K562 (cell line): ENCODE results near the gene FBXO15. TPM values are rescaled to one million over a fixed set of nuclear protein-coding genes. Genes with fewer than 3 reads are reported as not detected.

Source experiments
- ATAC-seq: fragments of 200-7000 bp; cut with Tn5 transposase; 3 replicates; pipeline ENCODE4 v1.9.1; 2020; ENCODE audit warnings: moderate library complexity
- BruUV-seq: library from RNA; stranded (reverse); fragments of 400-500 nt; replicated peaks from 2 replicates; lab custom pipeline; 2021; lab: Mats Ljungman, UMichigan
- CTCF ChIA-PET: fragments of 300-600 bp; formaldehyde crosslinking; extraction: SDS; loops from one replicate; lab custom pipeline; 2021; ENCODE audit warnings: low intra/inter-chr PET ratio; lab: Yijun Ruan, JAX
- POLR2A ChIA-PET: fragments of 300-600, 350-650 bp; sonication (Branson Sonifier 250); formaldehyde crosslinking; extraction: SDS; loops from one replicate; lab custom pipeline; 2021; ENCODE audit warnings: antibody characterized with exemption, inconsistent platforms; lab: Yijun Ruan, JAX
- DNase-seq, 4 experiments: peaks; one replicate each; pipeline versions ENCODE4 v3.0.0 to v3.0.0-alpha.2; 2011 to 2018; ENCODE audit warnings: low spot score in 3 of 4, mixed read lengths in 3 of 4; ENCODE audit errors: extremely low read depth in 1 of 4
- FAIRE-seq: peaks from 2 replicates; lab custom pipeline; 2011; peaks lifted over from hg19 to GRCh38; lab: Jason Lieb, UNC
- H2AFZ ChIP-seq: 2 replicates; pipeline ENCODE4 v1.6.0; 2011; ENCODE audit warnings: low read depth, low read length, control low read depth, inconsistent platforms
- H3K27ac ChIP-seq: fragments of 200-600 bp; 3 replicates; pipeline ENCODE4 v1.8.0; 2011; ENCODE audit warnings: low read depth, mild to moderate bottlenecking, control low read depth, inconsistent platforms, low read length, moderate library complexity, mixed read lengths; ENCODE audit errors: extremely low read depth
- H3K27me3 ChIP-seq, 2 experiments: fragments of 300-600 bp in 1 of 2; 2 replicates in 1 of 2; 3 replicates in 1 of 2; pipeline versions ENCODE4 v1.6.0 to v1.8.0; 2011; ENCODE audit warnings: inconsistent platforms in 2 of 2, low read length in 2 of 2, mild to moderate bottlenecking in 1 of 2, mixed read lengths in 1 of 2, moderate library complexity in 1 of 2; ENCODE audit not compliant: control insufficient read depth in 2 of 2, insufficient read depth in 2 of 2
- H3K36me3 ChIP-seq: fragments of 300-600 bp; 3 replicates; pipeline ENCODE4 v1.8.0; 2011; ENCODE audit warnings: mild to moderate bottlenecking, low read length, inconsistent platforms; ENCODE audit not compliant: control insufficient read depth, insufficient read depth
- H3K4me1 ChIP-seq, 2 experiments: fragments of 200-600 bp in 1 of 2; replicated peaks in 1 of 2; 2 replicates in 1 of 2; 3 replicates in 1 of 2; pipeline versions ENCODE4 v1.5.1 to v1.8.0; 2011; ENCODE audit warnings: inconsistent platforms in 2 of 2, low read length in 2 of 2, mild to moderate bottlenecking in 1 of 2, mixed read lengths in 1 of 2, moderate library complexity in 1 of 2; ENCODE audit not compliant: control insufficient read depth in 2 of 2, insufficient read depth in 2 of 2
- H3K4me2 ChIP-seq: 2 replicates; pipeline ENCODE4 v1.6.1; 2011; ENCODE audit warnings: low read length, control low read depth, inconsistent platforms, mixed read lengths; ENCODE audit not compliant: insufficient read depth
- H3K4me3 ChIP-seq: fragments of 200-600 bp; sonication (generic), shearing (Covaris generic); 2 replicates; pipeline ENCODE4 v1.5.1; 2016; ENCODE audit warnings: control low read depth, inconsistent platforms
- H3K79me2 ChIP-seq: fragments of 200-600 bp; 3 replicates; pipeline ENCODE4 v1.8.0; 2011; ENCODE audit warnings: low read length, inconsistent platforms; ENCODE audit not compliant: control insufficient read depth, insufficient read depth
- H3K9ac ChIP-seq, 2 experiments: 2 replicates each; pipeline versions ENCODE4 v1.6.0 to v1.6.1; 2011; ENCODE audit warnings: low read depth in 2 of 2, low read length in 2 of 2, control low read depth in 1 of 2, inconsistent platforms in 1 of 2, mild to moderate bottlenecking in 1 of 2, mixed read lengths in 1 of 2; ENCODE audit not compliant: insufficient read depth in 1 of 2
- H3K9me1 ChIP-seq: one replicate; pipeline ENCODE4 v1.6.0; 2011; ENCODE audit warnings: inconsistent platforms, mild to moderate bottlenecking, low read length, moderate library complexity; ENCODE audit not compliant: control insufficient read depth, insufficient read depth
- H3K9me3 ChIP-seq: replicated peaks from 2 replicates; pipeline ENCODE4 v1.5.1; 2011; ENCODE audit warnings: low read depth, low read length, inconsistent platforms; ENCODE audit not compliant: control insufficient read depth, insufficient read depth
- H4K20me1 ChIP-seq: replicated peaks from 2 replicates; pipeline ENCODE4 v1.6.1; 2011; ENCODE audit warnings: low read length, inconsistent platforms, mixed read lengths; ENCODE audit not compliant: control insufficient read depth, insufficient read depth
- BMI1 ChIP-seq: fragments of 150-350 bp; IDR thresholded peaks from 2 replicates; pipeline ENCODE4 v1.6.1; 2014; ENCODE audit warnings: low read length
- CCAR2 ChIP-seq: fragments of 200-400 bp; formaldehyde crosslinking; IDR thresholded peaks from 2 replicates; pipeline ENCODE4 v1.6.1; 2017; ENCODE audit warnings: mild to moderate bottlenecking, low read depth, low read length
- FOS ChIP-seq: IDR thresholded peaks from 3 replicates; pipeline ENCODE4 v1.6.1; 2011; ENCODE audit not compliant: insufficient read length; ENCODE audit errors: extremely low read depth
- XRCC3 ChIP-seq: fragments of 450-650 bp; IDR thresholded peaks from 2 replicates; pipeline ENCODE4 v1.6.1; 2017; ENCODE audit warnings: mild to moderate bottlenecking, moderate library complexity
- WGBS: fragments of 100-300 bp; shearing (Covaris generic); methylation state at CpG from one replicate; pipeline ENCODE4 v1.1.6; 2016; ENCODE audit warnings: low coverage, mixed read lengths; ENCODE audit not compliant: insufficient coverage; ENCODE audit errors: missing lambda C conversion rate; 5-methylcytosine and 5-hydroxymethylcytosine counted together
- in situ Hi-C: fragments of 300-500 bp; cut with MboI; formaldehyde crosslinking; loops from 4 replicates; pipeline ENCODE4 v1.15.0; 2018; ENCODE audit warnings: inconsistent platforms, mixed read lengths
- intact Hi-C: fragments of 100-400 bp; cut with micrococcal nuclease; formaldehyde crosslinking; loops from 2 replicates; pipeline ENCODE4 v1.14.2; 2022
- polyA plus RNA-seq, 8 experiments: library from polyadenylated mRNA; depleted of rRNA in 4 of 8; stranded (reverse) in 5 of 8; unstranded in 3 of 8; fragments of >200 nt; fragmentation: Nextera tagmentation in 2 of 8; fragmentation: Illumina TruSeq in 1 of 8; extraction: Ambion mirVana in 2 of 8; extraction: Trizol in 1 of 8; gene quantifications; 2 replicates each; pipeline versions ENCODE4 v1.2.1 to v1.2.3, GENCODE V29; 2011 to 2014; ENCODE audit warnings: inconsistent platforms in 1 of 8, missing spikeins in 1 of 8
- total RNA-seq, 7 experiments: library from RNA; depleted of rRNA in 6 of 7; stranded (reverse); fragments of >200 nt in 6 of 7; fragmentation: Illumina TruSeq in 2 of 7; extraction: Trizol in 2 of 7; gene quantifications; 2 replicates each; pipeline versions ENCODE4 v1.2.1 to v1.2.3, GENCODE V29; 2011 to 2021; ENCODE audit warnings: low replicate concordance in 1 of 7
- TF ChIP-seq, protein P1 (sequence below): sonication (generic); formaldehyde crosslinking; IDR thresholded peaks from 2 replicates; pipeline ENCODE4 v1.8.0; 2022; ENCODE audit warnings: mild to moderate bottlenecking, low read depth, missing genetic modification reagents
- TF ChIP-seq, protein P2 (sequence below): sonication (generic); formaldehyde crosslinking; IDR thresholded peaks from 2 replicates; pipeline ENCODE4 v1.8.1; 2023; ENCODE audit warnings: mild to moderate bottlenecking, missing genetic modification reagents
- TF ChIP-seq, protein P3 (sequence below), 3 experiments: IDR thresholded peaks in 2 of 3; conservative IDR thresholded peaks in 1 of 3; 2 replicates each; pipeline ENCODE4 v1.5.1; 2011 to 2012; ENCODE audit warnings: low read length in 3 of 3, mild to moderate bottlenecking in 3 of 3, control low read depth in 2 of 3, improper control_type of control experiment in 1 of 3, inconsistent platforms in 1 of 3, low read depth in 1 of 3, mixed read lengths in 1 of 3, moderate library complexity in 1 of 3; ENCODE audit not compliant: insufficient read depth in 2 of 3

FBXO15 gene
- total and polyA plus RNA-seq, 9 of the 15 experiments (the other 6 are each of a cell fraction or from before 2014, with no cell fraction given) = 0.07 to 0.43 (median 0.27) TPM; not detected in 1

DNA sequence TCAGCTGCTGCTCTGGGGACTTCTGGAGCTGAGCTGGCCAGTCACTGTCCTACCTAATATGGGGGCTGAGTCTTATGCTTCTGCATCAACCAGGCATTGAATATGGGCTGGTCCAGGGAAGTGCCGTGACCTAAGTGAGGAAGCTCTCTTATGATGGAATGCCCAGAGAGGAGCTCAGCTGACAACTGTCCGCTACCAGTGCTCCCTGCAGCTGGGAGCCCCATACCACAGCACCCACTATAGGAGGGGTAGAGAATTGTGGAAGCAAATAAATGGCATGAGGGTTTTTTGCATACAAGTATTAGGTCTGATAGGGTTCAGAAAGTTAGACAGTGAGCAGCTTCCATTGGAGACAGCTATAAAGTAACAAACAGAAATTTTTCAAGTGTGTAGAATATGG lies 5.2 kb upstream of the FBXO15 start:
- Histone ChIP-seq H3K27me3 (no peaks in the 10 kb centered on the region), H3K4me3 (no peak overlapping the region), H3K9ac (no peak overlapping the region), H3K27ac (no peak overlapping the region), H2AFZ (no peak overlapping the region), H3K9me3 (no peaks in the 10 kb centered on the region), H3K4me2 (no peak overlapping the region), H3K36me3 (peaks cover 79% of the 10 kb centered on the region), H3K4me1 (peaks cover 1 to 2% of the 10 kb centered on the region in 2 experiments; a peak in 3 of 5 replicates), H4K20me1 (no peaks in the 10 kb centered on the region; the same call in 1 of the 2 replicates), H3K79me2 (peaks cover 57% of the 10 kb centered on the region), H3K9me1 (peaks cover 3% of the 10 kb centered on the region)
- intact Hi-C loops = no loop called here
- FAIRE-seq = no peak
- no peak for ATAC-seq
- CTCF ChIA-PET = no interaction called here
- WGBS = 88% methylated on average over 2 of the region's 2 CpGs
- BruUV-seq = no TSS peak
- TF ChIP-seq BMI1 = no peak
- TF ChIP-seq FOS = no peak
- TF ChIP-seq CCAR2 = no peak
- TF ChIP-seq, protein P1, sequence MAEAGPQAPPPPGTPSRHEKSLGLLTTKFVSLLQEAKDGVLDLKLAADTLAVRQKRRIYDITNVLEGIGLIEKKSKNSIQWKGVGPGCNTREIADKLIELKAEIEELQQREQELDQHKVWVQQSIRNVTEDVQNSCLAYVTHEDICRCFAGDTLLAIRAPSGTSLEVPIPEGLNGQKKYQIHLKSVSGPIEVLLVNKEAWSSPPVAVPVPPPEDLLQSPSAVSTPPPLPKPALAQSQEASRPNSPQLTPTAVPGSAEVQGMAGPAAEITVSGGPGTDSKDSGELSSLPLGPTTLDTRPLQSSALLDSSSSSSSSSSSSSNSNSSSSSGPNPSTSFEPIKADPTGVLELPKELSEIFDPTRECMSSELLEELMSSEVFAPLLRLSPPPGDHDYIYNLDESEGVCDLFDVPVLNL (CRISPR knock-in tag) = no peak
- TF ChIP-seq, protein P2, sequence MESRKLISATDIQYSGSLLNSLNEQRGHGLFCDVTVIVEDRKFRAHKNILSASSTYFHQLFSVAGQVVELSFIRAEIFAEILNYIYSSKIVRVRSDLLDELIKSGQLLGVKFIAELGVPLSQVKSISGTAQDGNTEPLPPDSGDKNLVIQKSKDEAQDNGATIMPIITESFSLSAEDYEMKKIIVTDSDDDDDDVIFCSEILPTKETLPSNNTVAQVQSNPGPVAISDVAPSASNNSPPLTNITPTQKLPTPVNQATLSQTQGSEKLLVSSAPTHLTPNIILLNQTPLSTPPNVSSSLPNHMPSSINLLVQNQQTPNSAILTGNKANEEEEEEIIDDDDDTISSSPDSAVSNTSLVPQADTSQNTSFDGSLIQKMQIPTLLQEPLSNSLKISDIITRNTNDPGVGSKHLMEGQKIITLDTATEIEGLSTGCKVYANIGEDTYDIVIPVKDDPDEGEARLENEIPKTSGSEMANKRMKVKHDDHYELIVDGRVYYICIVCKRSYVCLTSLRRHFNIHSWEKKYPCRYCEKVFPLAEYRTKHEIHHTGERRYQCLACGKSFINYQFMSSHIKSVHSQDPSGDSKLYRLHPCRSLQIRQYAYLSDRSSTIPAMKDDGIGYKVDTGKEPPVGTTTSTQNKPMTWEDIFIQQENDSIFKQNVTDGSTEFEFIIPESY (CRISPR knock-in tag) = 0 out of 2 replicates have a peak, but pooled peaks have one; percentile 36
- TF ChIP-seq, protein P3, sequence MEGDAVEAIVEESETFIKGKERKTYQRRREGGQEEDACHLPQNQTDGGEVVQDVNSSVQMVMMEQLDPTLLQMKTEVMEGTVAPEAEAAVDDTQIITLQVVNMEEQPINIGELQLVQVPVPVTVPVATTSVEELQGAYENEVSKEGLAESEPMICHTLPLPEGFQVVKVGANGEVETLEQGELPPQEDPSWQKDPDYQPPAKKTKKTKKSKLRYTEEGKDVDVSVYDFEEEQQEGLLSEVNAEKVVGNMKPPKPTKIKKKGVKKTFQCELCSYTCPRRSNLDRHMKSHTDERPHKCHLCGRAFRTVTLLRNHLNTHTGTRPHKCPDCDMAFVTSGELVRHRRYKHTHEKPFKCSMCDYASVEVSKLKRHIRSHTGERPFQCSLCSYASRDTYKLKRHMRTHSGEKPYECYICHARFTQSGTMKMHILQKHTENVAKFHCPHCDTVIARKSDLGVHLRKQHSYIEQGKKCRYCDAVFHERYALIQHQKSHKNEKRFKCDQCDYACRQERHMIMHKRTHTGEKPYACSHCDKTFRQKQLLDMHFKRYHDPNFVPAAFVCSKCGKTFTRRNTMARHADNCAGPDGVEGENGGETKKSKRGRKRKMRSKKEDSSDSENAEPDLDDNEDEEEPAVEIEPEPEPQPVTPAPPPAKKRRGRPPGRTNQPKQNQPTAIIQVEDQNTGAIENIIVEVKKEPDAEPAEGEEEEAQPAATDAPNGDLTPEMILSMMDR (IDR thresholded peaks at IDR 0.05 in 2 of 3, conservative IDR thresholded peaks at IDR 0.05 in 1 of 3; ENCODE audit: insufficient read depth in 2 of 3, low read depth in 1 of 3, low read length in 3 of 3) = peak; percentile 25 to 39 (median 36); a peak in 4 of 6 replicates
- TF ChIP-seq XRCC3 = no peak
- no peak for DNase-seq
- POLR2A ChIA-PET = interaction anchor here (0.6 to 1.3 kb wide), 3 partner anchors 12 to 299 kb away, joined by 3 to 6 read pairs (median 3); no protein-coding TSS in a partner anchor
- in situ Hi-C loops = no loop called here
